HG02678 (cell line): ENCODE data around the gene AGBL5.

Experiments
- ATAC-seq: cut with Tn5 transposase; IDR thresholded peaks from one replicate; pipeline ENCODE4 v1.9.1; 2021; ENCODE audit warnings: mild to moderate bottlenecking, moderate library complexity; ENCODE audit not compliant: unreplicated experiment

Gene AGBL5

GRCh38 chr2:27076323-27076722, 24.9 kb downstream of the AGBL5 start:
- ATAC-seq = no peak

DNA sequence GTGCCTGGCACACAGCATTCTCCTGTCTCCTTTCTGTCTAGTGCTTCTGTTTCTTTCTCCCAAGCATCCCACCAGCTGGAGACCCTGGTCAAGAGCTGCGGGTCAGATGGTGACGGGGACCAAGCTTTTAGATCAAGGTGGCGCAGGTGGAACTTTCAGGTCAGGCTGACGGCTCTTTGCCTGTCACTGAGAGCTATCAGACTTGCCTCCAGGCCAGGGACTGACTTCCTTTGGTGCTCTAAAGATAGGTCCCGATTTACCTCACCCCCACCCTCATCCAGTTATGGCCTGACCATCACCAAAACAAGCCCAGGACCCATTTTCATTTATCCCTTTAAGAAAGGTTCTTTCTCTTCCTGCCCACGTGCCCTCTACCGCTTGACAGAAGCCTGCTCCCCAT, 25.8 kb downstream of the AGBL5 start:
- no peak for ATAC-seq

DNA sequence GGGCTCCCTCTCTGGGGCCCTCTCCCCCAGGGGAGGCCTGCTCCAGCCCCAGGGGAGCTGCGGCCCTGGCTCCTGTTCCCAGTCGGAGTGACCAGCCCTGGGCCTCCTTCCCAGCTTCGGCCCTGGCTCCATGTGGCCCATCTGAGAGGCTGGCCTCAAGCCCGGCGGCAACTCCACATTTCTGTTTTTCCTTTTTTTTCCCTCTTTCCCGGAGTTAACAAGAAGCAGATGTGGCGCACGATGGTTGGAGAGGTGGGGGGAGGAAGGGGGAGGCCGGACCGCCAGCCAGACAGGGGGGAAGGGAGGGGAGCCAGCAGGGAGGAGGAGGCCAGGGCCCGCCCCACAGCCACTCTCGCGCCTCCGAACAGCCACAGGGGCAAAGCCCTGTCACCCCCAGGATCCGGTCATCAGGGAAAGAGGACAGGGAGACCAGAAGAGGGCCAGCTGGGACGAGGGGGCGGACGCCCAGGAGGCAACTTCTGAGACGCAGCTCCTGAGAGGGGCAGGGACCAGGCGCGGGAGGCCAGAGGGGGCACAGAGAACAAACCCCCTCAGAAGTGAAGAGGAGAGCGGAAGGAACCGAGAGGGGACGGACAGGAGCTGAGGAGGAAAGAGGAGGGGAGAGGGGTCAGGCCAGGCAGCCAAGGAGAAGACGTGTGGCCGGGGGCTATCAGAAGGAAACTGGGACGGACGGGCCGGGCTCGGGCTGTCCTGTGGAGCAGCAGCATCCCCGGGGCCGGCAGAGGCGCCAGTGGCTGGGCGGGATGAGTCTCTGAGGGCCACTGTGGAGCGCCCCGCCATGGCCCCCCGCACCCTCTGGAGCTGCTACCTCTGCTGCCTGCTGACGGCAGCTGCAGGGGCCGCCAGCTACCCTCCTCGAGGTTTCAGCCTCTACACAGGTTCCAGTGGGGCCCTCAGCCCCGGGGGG, 27.1 kb downstream of the AGBL5 start, which contains the start of gene EMILIN1:
Gene EMILIN1, plus strand, starts transcription at position 349 of the 928 bp plus-strand sequence. Its CDS starts 451 bp downstream, at position 800.
- no peak for ATAC-seq

- ATAC-seq = no peak
These were observed 28.0 kb downstream of the AGBL5 start for GRCh38 chr2:27079233-27080139.

DNA sequence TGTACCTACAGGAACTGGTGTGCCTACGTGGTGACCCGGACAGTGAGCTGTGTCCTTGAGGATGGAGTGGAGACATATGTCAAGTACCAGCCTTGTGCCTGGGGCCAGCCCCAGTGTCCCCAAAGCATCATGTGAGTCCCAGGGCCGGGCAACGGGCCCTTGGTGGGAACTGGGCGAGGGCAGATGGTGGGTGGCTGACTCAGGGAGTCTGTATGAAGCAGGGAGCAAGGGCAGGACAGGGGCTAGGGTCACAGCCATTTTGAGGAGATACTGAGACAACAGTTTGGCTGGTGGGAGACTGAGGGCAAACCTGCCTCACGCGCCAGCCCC, 28.6 kb downstream of the AGBL5 start:
- no peak for ATAC-seq

- no peak for ATAC-seq
These were observed 29.1 kb downstream of the AGBL5 start for GRCh38 chr2:27080603-27080936.

DNA sequence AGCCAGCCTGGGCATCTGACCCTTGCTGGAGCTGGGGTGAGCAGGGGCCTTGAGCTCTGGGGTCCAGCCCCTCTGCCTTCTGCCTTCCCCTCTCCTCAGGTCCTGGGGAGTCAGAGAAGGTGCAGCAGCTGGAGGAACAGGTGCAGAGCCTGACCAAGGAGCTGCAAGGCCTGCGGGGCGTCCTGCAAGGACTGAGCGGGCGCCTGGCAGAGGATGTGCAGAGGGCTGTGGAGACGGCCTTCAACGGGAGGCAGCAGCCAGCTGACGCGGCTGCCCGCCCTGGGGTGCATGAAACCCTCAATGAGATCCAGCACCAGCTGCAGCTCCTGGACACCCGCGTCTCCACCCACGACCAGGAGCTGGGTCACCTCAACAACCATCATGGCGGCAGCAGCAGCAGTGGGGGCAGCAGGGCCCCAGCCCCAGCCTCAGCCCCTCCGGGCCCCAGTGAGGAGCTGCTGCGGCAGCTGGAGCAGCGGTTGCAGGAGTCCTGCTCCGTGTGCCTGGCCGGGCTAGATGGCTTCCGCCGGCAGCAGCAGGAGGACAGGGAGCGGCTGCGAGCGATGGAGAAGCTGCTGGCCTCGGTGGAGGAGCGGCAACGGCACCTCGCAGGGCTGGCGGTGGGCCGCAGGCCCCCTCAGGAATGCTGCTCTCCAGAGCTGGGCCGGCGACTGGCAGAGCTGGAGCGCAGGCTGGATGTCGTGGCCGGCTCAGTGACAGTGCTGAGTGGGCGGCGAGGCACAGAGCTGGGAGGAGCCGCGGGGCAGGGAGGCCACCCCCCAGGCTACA, 30.7 kb downstream of the AGBL5 start:
- ATAC-seq = no peak

DNA sequence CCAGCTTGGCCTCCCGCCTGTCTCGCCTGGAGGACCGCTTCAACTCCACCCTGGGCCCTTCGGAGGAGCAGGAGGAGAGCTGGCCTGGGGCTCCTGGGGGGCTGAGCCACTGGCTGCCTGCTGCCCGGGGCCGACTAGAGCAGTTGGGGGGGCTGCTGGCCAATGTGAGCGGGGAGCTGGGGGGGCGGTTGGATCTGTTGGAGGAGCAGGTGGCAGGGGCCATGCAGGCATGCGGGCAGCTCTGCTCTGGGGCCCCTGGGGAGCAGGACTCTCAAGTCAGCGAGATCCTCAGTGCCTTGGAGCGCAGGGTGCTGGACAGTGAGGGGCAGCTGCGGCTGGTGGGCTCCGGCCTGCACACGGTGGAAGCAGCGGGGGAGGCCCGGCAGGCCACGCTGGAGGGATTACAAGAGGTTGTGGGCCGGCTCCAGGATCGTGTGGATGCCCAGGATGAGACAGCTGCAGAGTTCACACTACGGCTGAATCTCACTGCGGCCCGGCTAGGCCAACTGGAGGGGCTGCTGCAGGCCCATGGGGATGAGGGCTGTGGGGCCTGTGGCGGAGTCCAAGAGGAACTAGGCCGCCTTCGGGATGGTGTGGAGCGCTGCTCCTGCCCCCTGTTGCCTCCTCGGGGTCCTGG, 31.4 kb downstream of the AGBL5 start:
- no peak for ATAC-seq

- ATAC-seq = no peak
These were observed 32.2 kb downstream of the AGBL5 start for GRCh38 chr2:27083410-27084296.

DNA sequence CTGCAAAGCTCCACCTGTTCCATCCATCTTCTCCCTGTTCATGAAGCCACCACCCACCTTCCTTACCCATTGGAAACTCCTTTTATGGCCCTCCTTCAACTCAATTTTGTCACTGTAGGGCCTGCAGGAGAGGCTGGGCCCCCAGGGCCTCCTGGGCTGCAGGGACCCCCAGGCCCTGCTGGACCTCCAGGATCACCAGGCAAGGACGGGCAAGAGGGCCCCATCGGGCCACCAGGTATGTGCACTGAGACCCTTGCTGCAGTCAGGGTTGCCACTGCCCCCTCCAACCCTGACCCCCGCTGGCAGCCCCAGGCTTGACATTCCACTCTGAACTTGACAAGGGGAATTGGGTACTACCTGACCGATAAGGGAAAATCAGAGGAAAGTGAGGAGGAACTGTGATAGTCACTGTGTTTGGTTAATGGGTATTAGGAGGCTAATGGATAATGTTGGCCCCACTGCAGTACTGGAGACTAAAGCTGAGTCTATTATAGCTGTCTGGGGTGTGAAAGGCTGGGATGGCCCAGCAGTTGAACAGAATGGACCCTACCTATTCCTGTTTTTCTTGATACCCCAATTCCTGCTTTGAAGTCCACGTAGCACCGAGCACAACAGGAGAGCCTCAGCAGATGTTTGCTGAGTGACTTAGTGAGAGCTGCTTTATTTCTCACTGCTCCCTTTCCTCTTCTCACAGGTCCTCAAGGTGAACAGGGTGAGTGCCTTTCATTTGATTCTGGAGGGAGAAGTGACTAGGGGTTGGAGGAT, 33.0 kb downstream of the AGBL5 start:
- ATAC-seq = no peak

DNA sequence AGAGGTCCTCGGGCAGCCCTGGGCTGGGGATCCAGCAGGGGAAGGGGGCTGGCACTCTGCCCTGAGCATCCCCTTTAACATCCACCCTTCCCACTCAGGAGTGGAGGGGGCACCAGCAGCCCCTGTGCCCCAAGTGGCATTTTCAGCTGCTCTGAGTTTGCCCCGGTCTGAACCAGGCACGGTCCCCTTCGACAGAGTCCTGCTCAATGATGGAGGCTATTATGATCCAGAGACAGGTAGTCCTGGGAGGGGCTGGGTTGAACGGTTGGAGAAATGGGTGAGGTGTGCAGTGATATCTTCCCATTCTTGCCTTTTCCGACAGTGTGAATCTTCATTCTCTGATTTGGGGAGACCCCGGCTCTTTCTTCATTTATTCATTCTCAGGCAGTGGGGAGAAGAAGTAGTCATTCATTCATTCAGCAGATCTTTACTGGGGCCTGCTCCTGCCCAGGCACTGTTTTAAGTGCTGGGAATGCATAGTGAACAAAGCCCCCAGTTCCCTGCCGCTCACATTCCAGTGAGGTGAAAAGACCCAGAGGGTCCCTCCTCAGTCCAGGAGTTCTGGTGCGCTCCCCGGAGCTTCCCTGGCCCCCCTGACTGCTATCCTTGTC, 33.7 kb downstream of the AGBL5 start:
- no peak for ATAC-seq

GRCh38 chr2:27085673-27086089, 34.2 kb downstream of the AGBL5 start:
- peak; percentile 7 for ATAC-seq

DNA sequence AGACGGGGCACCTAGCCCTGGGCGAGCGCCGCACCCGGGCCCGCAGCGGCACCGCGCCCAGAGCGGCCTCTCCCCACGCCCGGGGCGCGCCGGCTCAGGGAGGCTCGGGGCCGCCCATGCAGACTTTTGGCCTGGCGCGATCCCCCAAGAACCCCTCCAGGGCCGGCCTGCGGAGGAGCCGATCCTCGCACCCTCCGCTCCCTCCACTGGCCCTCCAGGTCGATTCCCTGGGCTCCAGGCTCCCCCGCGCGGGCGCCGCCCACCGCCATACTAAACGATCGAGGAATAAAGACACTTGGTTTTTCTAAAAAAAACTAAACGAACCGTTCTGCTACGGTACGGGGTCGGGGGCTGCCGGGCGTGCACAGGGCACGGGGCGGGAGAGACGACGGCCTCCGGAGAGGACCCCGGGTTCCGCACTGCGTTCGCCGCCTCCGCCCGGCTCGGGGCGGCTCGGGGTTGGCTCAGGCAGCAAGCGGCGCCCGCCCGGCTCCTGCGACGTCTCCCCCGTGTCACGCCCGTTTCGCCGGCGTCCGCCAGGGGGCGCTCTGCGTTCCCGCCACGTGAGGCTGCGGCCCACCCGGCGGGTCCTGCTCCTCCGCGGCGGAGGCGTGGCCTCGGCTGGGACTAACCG, 34.7 kb downstream of the AGBL5 start:
- ATAC-seq = peak; percentile 82

GRCh38 chr2:27086724-27087593, 35.5 kb downstream of the AGBL5 start, which contains the start of gene KHK:
KHK (plus strand) TSS chr2:27086772; CDS start chr2:27087260, 488 bp downstream.
- no peak for ATAC-seq

DNA sequence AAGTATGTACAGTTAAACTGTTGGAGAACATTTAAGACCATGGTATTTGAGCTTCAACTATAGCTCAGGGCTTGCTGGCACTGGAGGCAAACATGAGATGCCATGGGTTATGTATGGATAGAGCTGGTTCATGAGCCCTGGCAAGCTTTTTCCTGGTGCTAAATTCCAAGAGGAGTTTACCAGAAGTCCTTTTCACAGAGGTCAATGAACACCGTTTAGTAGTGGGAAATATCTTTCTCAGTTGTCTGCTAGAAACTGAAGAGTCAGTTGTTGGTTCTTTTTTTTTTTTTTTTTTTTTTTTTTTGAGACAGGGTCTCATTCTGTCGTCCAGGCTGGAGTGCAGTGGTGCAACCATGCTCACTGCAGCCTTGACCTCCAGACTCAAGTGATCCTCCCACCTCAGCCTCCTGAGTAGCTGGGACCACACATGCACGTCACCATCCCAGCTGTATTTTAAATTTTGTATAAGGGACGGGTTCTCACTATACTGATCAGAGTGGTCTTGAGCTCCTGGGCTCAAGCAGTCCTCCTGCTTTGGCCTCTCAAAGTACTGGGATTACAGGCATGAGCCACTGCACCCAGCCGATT, 36.4 kb downstream of the AGBL5 start:
- ATAC-seq = no peak

- no peak for ATAC-seq
These were observed 37.2 kb downstream of the AGBL5 start for GRCh38 chr2:27088634-27089033.
